NCI-H2196 treated with DMSO at 0.1 percent for 48 hours (cell line): ENCODE measurements around the gene GTPBP6.
"Not testable (repeated sequence)": the region's sequence is repeated elsewhere in the genome, so short reads cannot be mapped to it uniquely, and the experiment has no call there.

Experiments
- DNase-seq: peaks from one replicate; lab custom pipeline; 2025; ENCODE audit not compliant: unreplicated experiment; lab: John Stamatoyannopoulos, UW

GTPBP6 gene

DNA sequence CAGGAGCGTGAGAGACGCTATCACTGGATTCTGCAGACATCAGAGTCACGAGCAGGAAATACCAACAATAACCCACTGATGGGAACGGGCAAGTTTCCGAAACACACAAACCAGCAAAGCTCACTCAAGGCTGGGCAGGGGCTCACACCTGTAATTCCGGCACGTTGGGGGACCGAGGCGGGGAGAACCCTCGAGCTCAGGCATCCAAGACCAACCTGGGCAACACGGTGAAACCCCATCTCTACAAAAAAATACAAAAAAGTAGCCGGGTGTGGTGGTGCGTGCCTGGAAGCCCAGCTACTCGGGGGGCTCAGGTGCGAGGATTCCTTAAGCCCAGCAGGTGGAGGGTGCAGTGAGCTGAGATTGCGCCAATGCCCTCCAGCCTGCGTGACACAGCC, 17.2 kb upstream of the GTPBP6 start:
- no peak for DNase-seq

DNA sequence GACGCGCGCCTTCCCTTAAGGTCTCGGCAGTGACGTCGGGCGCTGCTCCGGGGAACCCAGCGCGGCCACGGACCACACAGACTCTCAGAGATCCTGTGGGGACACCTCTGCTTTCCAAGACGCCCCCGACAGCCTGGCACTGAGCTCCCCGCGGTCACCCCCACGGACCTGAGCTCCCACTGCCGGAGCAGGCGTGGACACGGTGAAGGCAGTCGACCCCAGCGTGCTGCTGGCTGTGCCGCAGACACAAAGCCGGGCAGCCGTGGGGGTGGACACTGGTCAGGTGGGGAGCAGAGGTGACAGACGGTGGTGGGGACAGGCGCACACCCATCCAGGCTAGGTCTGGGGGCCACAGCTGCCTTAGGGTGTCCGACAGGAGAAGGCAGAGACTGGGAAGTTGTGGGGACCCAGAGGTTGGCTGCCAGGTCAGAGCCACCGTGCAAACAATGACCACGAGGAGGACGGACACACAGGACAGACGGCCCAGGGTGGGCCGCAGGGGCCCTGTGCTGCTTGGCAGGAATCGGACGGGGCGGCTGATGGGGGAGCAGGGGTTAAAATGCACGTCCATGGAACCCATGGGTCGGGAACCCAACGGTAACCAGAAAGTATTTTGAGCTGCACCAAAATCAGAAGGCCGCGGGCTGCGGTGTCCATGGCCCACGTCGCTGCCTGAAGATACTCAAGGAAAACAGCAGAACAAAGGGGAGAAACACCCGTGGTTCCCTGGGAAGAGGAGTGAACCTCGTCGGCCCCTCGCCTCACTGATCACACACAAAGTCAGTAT, 16.6 kb upstream of the GTPBP6 start:
- DNase-seq, result no peak

DNA sequence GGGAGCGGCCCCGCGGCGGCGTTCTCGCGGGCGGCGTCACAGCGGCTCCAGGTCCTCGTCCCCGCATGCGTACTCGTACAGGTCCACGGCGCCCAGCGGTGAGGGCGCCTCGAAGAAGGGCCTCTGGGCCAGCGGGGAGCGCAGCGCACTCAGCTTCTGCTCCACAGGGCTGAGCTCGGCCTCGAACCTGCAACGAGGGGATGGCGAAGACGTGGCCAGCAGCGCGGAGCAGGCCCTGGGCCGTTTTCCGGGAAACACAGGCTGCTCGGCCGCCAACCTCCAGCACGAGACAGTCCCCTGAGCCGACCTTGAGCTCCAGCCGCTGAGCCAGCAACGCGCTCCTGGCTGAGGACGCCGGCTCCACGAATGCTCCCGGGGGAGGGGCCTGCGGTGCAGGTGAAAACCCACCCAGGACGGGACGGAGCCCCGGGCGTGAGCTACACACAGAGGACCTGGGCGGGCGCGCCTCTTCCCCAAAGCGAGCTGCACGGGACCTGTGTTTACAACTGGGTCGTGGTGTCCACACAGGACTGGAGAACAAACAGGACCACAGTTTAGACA, 15.8 kb upstream of the GTPBP6 start:
- DNase-seq, result no peak

DNA sequence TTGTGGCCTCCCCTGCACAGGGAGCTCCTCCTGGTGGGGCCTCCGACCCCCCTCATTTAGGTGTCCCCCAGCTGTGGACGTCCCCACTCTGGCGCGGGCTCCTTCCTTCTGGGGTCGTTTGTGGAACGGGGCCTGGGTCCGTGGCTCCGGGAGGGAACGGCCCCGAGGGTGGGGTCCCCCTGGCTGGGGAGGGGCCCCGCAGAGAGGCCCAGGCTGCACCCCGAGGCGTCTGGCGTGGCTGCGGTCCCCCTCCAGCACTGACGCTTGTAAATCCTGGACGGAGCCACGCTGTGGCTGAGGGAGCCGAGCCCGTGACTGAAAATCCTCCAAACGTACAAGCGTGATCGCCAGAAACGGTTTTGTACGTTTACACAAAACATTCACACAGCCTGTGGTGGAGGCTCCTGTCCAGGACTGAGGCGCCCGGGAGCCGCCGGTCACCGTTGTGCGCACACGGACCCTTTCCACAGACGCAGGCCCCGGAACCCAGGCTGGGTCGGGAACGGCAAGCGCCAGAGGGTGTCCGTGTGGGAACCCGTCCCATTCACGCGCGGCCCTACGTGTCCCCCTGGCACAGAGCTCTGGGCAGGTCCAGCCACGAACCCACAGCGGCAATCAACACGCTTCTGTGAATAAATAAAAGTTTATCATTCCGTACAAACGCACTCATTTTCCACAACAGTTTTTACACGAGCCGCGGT, 15.2 kb upstream of the GTPBP6 start:
- no peak for DNase-seq

DNA sequence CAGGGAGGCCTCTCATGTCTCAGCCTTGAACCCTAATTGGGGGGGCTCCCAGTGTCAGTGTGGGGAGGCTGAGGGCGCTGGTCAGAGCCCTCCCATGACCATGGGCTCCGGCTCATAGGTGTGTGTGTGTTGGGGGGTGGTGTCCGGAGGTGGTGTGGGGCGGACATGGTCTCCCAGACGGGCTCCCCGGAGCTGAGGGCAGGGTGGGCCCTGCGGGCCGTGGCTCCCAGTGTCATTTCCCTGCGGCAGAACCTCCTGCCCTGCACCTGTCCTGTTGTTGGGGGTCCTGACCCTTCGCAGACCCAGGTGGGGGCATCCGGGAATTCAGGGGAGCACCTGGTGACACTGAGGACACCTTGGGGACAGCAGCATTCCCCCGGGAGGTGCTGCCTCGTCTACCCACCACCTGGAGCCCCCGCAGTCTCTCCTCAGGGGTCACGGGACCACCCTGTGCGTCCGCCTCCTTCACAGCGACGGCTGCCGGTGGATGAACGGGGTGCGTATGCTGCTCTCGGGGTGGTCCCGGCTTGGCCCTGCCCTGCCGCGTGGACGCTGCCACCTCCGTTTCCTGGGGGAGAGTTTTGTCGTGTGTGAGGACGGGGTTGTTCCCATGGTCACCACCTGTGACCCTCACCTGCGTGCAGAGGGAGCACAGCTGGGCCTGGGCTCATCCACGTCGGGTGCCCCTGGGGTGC, 14.5 kb upstream of the GTPBP6 start:
- DNase-seq, result no peak

DNA sequence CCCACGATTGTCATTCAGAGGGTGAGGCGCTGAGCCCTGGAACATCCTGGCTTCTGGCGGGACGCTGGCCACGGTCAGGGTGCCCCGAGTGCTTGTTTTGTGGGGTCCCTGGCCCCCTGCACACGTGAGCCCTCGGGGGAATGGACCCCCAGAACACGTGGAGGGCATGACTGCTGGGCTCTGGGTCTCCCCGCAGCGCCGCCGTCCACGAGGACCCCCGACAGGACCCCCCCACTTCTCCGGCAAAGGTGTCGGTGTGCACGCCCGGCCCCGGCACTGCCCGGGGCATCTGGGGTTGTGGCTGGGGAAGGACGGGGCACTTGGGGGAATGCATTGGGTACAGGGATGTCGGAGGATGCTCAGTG, 13.9 kb upstream of the GTPBP6 start:
- no peak for DNase-seq

DNA sequence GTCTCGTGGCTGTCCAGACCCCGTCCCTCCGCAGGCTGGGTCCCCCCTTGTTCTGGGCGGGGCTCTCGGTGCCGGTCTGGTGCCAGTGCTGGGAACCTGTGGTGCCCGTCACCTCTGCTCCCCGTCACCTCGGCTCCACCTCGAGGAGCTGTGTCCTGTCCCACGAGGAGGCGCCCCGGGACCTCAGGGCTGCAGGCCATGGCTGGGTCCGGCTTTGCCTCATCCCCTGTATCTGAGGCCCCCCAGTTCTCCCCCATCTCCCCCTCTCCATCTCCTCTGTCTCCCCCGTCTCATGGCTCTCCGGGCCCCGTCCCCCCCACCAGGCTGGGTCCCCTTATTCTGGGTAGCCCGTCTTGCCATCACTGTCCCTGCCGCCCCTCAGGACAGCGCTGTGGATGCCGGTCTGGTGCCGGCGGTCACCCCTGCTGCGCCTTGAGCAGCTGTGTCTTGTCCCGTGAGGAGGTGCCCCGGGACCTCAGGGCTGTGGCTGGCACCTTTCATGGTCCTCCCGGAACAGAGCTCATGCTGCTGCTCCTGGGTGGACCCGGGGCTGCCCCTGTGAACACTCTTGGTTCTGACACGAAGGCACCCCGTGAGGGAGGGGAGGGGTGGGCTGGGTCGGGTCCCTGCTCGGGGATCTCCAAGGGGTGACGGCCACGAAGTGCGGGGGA, 13.4 kb upstream of the GTPBP6 start:
- DNase-seq, result no peak

DNA sequence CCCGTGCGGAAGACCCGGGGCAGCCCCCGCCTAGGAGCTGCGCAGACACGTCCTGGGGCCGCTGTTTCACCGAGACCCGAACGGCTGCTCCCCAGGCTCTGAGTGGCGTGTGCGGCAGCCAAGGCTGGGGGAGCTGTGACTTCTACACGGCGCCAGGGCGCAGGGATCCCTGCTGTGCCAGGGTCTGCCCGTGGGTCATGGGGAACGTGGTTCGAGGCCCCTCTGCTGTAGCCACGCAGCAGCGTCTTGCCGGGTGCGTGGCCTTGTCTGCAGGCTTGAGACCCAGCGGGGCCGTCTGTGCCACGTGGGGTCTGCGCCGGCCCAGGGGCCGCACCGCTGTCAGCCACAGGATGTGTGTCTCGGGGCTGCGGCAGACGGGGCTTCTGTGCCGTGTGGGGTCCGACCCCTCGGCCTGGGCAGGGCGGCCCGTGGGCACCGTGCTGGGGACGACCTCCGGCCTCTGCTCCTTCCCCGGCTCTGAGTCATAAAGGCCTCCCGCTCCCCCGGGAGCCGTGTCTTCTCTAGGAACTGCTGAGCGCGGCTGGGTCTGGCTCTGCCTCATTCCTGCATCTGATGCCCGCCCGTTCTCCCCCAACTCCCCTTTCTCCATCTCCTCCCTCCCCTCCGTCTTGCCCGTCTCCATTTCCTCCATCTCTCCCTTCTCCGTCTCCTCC, 12.7 kb upstream of the GTPBP6 start:
- DNase-seq, result no peak

DNA sequence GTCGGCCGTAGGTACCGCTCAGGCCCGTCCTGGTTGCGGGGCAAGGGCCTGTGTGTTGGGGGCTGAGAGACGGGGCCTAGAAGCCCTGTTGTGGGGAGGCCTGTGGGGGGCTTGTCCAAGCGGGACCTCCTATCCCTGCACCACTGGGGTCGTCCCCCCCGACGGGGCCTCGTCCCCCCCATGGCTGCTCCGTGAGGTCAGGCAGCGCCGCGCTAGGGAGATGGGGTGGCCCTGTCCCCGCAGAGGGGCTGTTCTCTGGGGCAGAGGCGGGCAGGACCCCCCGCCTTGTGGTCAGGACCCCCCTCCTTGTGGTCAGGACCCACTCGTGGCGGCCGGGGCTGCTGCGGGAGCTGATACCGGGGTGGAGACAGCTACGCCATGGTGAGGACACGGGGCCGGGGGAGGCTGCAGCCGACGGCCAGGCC, 12.1 kb upstream of the GTPBP6 start:
- DNase-seq, result no peak

DNA sequence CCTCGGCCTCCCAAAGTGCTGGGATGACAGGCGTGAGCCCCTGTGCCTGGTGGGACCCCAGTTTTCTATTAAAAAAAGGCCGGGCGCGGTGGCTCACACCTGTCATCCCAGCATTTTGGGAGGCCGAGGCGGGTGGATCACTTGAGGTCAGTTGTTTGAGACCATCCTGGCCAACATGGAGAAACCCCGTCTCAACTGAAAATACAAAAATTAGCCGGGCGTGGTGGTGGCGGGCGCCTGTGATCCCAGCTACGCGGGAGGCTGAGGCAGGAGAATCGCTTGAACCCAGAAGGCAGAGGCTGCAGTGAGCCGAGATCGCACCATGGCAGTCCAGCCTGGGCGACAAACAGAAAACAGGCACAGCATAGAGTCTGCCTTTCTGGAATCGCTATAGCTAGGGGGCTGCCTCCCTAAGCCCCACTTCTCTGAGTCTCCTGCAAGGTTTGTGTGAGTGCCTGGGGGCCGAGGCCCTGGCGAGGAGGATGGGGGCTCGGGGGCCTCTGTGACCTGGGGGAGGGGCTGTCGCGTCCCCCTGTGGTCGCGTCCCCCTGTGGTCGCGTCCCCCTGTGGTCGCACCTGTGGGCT, 11.6 kb upstream of the GTPBP6 start:
- DNase-seq, result not testable (repeated sequence)

DNA sequence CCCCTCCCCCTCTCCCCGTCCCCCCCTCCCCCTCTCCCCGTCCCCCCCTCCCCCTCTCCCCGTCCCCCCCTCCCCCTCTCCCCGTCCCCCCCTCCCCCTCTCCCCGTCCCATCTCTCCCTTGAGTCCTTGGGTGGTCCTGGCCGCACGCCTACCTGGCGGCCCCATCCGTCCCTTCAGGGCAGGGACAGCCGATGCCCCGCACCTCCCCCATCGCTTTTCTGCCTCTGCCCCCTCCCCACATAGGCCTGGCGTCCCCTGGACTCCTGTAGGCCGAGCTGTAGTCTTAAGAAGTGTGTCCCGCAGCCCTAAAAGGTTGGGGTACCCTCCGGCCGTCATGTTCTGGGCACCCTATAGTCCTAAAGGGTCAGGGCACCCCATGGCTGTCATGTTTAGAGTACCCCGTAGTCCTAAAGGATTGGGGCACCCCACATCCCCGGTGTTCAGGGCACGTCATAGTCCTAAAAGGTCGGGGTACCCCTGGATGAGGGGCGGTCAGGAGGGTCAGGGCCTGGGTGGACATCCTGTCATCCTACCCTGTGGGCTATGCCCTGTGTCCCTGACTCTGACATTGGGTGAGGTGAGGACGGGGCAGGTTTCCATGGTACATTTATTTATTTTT, 10.8 kb upstream of the GTPBP6 start:
- no peak for DNase-seq

DNA sequence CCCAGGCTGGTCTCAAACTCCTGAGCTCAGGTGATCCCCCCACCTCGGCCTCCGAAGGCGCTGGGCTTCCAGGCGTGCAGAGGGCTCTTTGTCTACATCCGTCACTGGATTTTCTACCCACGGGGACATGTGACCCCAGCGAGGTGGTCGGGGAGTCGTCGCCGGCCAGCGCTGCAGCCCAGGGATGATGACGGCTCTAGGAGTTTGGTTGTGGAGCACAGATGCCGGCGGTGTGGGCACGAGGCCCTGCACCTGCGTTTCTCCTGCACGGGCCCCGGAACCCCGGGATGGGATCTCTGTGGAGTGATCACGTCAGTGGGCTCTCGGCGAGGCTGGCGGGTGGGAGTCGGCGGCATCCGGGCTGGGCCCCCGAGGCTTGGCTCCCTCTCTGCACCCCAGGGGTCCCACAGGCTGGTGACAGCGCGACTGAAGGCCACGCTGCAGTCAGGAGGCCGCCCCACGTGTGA, 9.1 kb upstream of the GTPBP6 start:
- DNase-seq, result no peak

DNA sequence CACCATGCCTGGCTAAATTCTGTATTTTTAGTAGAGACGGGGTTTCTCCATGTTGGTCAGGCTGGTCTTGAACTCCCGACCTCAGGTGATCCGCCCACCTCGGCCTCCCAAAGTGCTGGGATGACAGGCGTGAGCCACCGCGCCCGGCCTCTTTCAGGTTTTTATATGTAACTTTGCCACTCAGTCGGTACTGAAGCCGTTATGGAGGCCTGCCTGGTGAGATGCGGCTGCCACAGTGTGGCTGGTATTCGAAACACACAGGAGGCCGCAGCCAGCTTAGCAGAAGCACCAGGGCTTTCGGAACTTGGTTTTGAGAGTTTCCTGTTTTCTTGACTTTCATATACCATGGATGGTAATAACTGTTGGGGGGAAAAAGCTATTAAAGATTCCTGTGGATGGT, 6.1 kb upstream of the GTPBP6 start:
- DNase-seq, result not testable (repeated sequence)

DNA sequence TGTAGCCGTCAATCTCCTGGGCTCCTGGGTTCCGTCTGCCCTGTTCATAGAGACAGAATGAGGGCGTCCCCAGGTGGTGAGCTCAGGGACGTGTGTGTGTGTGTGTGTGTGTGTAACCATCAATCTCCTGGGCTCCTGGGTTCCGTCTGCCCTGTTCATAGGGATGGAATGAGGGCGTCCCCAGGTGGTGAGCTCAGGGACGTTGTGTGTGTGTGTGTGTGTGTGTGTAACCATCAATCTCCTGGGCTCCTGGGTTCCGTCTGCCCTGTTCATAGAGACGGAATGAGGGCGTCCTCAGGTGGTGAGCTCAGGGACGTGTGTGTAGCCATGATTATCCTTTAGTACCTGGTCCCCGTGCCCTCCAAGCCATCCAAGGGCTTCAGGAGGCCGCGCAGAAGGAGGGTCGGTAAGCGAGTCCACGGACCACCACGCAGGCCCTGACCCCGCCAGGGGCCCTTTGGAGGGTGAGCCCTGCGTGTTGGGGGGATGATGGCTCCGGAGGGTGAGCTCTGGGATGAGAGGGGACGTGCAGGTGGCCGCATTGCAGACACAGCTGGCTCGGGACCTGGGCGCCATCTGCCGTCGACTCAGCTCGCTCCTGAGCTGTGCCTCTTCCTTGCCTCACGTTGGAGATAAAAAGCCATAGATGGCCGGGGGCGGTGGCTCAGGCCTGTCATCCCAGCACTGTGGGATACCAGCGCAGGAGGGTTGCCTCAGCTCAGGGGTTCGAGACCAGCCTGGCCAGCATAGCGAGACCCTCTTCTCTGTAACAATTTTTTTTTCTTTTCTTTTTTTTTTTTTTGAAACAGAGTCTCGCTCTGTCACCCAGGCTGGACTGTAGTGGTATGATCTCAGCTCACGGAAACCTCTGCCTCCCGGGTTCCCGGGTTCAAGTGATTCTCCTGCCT, 5.4 kb upstream of the GTPBP6 start:
- no peak for DNase-seq

DNA sequence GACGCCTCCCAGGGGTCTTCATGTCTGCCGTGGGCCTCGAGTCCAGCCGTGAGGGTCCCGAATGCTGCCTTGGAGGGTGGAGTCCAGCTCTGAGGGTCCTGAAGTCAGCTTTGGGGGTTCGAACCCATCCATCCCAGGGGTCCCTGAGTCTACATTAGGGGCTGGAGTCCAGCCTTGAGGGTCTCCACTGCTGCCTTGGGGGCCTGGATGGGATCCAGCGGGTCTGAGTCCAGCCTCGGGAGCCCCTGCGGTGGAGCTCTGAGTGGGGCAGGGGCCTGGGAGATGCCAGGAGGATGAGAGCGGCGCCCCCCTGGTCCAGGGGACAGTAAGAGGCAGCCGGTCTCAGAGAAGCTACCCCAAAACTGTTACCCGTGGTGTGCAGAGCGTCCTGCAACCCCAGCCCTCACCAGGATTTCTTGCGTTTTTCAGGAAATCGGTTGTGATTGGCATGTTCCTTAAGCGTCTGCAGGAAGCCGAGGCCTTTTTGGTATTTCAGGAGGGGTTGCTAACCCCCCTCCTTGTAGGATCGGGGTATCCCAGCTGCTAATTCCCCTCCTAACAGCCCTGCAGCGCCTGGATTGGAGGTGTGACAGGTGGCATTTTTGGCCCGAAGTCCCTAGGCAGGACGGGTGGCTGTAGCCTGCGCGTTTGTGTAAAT, 1.7 kb upstream of the GTPBP6 start:
- DNase-seq, result no peak

DNA sequence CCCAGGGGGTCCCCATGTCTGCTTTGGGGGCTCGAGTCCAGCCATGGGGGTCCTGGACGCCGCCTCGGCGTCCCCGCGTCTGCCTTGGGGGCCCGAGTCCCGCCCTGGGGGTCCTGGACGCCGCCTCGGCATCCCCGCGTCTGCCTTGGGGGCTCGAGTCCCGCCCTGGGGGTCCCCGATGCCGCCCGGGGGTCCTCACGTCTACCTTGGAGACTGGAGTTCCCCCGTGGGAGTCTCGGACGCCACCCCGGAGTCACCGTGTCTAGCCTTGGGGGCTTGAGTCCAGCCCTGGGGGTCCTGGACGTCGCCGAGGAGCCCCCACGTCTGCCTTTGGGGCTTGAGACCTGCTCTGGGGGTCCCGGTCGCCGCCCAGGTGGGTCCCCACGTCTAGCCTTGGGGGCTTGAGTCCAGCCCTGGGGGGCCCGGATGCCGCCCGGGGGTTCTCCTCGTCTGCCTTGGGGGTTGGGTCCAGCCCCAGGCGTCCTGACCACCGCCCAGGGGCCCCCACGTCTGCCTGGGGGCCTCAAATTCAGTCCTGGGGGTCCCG, 1.1 kb upstream of the GTPBP6 start:
- no peak for DNase-seq

DNA sequence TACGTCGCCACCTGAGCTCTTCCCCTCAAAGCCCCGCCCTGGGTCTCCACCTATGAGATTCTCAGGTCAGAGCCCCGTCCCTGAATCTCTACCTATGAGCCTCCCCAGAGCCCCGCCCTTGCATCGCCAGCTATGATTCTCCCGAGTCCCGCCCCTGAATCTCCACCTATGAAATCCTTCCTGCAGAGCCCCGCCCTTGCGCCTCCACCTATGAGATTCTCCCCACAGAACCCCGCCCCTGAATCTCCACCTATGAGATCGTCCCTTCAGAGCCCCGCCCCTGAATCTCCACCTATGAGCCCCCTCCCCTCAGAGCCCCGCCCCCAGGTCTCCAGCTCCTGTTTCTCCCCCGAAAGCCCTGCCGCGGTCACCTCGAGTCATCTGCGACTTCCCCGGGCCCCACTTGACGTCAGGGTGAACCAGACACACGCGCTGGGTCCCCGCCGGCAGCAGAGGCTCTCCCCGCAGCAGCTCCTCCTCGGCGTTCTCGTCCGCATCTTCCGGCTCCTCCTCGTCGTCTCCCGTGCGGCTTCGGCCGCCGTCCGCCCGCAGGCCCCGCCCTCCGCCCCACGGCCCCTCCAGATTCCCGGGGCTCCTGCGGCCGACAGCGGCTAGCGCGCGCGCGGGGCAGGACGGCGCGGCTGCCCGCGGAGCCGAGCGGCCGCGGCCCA, 393 bp downstream of the GTPBP6 start:
- DNase-seq, result no peak
